HG02884 (cell line): ENCODE measurements around the gene C1QTNF8.

Source experiments
- ATAC-seq: cut with Tn5 transposase; IDR thresholded peaks from one replicate; pipeline ENCODE4 v1.9.1; 2021; ENCODE audit warnings: mild to moderate bottlenecking, moderate library complexity; ENCODE audit not compliant: unreplicated experiment

The C1QTNF8 gene

GRCh38 chr16:1079786-1080525, 16.1 kb downstream of the C1QTNF8 start:
- ATAC-seq: no peak

- no peak for ATAC-seq
Measured at GRCh38 chr16:1079341-1079740, 16.7 kb downstream of the C1QTNF8 start.

- no peak for ATAC-seq
Measured at GRCh38 chr16:1078579-1079021, 17.4 kb downstream of the C1QTNF8 start.

GRCh38 chr16:1077877-1078578, 18.0 kb downstream of the C1QTNF8 start:
- ATAC-seq: no peak

GRCh38 chr16:1076801-1077576, 19.1 kb downstream of the C1QTNF8 start:
- ATAC-seq: no peak

GRCh38 chr16:1075546-1075945, 20.5 kb downstream of the C1QTNF8 start:
- no peak for ATAC-seq

- ATAC-seq: no peak
Measured at GRCh38 chr16:1074379-1074649, 21.7 kb downstream of the C1QTNF8 start.

GRCh38 chr16:1073566-1074378, 22.3 kb downstream of the C1QTNF8 start:
- no peak for ATAC-seq

GRCh38 chr16:1073262-1073558, 22.8 kb downstream of the C1QTNF8 start:
- ATAC-seq: no peak

GRCh38 chr16:1072526-1073261, 23.4 kb downstream of the C1QTNF8 start, which contains the start of gene SSTR5:
Gene SSTR5 (plus strand): TSS chr16:1072747. CDS start chr16:1078869, 6,122 bp downstream.
- ATAC-seq: no peak

- no peak for ATAC-seq
Measured at GRCh38 chr16:1071561-1072225, 24.4 kb downstream of the C1QTNF8 start.

GRCh38 chr16:1070864-1071408, 25.1 kb downstream of the C1QTNF8 start:
- no peak for ATAC-seq

- no peak for ATAC-seq
Measured at GRCh38 chr16:1070084-1070863, 25.8 kb downstream of the C1QTNF8 start.

- no peak for ATAC-seq
Measured at GRCh38 chr16:1069154-1069553, 26.9 kb downstream of the C1QTNF8 start.

GRCh38 chr16:1068451-1068850, 27.6 kb downstream of the C1QTNF8 start:
- no peak for ATAC-seq

GRCh38 chr16:1067629-1068028, 28.4 kb downstream of the C1QTNF8 start:
- ATAC-seq: no peak

- no peak for ATAC-seq
Measured at GRCh38 chr16:1066584-1067172, 29.4 kb downstream of the C1QTNF8 start.

GRCh38 chr16:1065469-1066128, 30.4 kb downstream of the C1QTNF8 start:
- no peak for ATAC-seq
